ENCODE results near the gene NAP1L1.

The NAP1L1 gene

DNA sequence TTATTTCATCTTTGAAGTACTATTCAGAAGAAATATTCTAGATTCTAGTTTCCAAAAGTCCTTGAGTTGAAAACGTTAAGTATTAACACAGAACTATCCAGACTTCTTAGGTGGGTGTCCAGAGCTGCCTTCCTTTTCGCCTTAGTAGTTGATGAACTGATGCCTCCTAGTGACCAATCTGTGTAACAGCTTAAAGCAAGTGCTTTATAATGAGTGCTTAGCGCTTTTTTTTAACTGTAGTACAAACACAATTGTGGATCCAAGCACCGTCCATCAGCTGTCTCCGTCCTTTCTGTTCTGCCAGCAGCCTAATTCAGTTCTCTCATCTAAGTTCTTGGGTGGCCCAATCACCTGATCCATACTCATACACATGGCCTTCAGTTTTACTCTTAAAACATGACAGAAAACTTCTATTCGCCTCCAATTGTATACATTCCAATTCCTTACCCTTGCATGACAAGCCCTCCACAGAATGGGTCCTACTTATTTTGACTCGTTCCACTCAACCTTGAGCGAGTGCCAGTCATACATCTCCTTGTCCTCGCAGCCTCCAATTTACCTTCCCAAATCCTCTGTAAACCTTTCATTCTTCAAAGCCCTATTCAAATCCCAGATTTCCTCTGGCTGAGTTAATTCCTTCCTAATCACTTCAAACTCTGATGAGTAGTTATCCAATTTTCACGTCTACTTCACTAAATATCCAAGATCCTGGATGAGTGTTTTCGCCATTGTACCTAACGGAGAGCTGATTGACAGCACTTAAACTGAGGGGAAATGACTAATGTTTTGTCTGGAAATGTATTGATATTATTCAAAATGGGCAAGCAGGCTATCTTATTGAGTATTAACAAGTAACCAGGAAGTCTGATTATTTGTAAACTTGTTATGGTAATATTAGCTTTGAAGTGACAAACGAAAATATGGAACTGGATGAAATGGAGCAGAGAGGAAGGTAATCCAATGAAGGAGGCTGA lies 47.1 kb downstream of the NAP1L1 start:
- DNase-seq: peak; percentile 80

DNA sequence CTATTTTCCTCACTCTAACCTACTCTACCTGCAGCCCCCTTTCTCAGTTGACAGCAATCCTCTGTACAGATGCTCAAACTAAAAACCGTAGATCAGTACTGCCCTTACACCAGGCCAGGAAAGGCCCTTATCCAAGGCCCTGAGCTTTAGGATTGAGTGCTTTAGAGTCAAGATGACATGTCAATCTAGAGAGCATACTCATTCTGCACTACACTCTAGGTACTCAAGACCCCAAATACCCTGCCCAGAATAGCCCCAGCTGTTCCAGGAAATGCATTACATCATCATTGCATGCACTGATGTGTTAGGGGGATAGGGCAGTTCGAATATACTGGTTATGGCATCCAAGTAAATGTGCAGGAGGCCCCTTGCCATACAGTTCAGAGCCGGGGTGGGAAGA lies 49.4 kb downstream of the NAP1L1 start:
- DNase-seq: no peak

DNA sequence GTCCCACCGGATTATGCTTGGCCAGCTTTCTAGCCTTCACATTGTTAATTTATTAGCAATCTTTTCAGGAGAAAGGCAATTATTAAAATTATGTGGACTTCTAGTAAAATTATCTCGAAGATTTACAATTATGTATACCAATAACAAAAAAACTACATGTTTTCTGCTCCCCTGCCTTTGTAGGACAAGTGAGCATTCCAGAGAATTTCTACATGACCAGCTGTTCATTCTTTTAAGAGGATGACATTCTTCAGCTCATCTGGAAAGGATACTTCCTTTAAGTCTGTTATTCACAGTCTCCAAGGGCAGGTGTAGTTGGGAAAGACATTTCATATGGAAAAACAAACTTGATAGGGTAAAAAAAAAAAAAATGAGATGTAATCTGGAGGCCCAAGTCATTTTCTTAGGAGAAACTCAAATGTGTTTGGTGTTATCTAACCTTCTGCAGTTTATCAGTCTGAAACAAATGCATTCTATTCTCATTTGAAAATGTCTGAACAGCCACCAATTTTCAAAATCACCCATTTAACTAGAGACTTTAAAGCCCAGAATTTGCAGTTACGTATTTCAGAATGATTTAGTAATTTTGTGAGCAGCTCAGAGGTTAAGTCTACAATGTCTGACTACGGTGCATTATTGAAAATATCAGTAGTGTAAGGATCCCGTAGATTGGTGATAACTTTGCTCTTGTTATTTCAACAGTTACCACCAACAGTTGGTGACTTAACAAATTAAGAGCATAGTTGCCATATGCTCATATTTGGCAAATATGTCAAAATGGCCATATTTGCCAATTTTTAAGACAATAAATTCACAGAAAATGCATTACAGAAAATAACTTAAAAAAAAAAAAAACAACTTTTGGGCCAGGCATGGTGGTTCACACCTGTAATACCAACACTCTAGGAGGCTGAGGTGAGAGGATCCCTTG lies 51.1 kb downstream of the NAP1L1 start:
- no peak for DNase-seq

DNA sequence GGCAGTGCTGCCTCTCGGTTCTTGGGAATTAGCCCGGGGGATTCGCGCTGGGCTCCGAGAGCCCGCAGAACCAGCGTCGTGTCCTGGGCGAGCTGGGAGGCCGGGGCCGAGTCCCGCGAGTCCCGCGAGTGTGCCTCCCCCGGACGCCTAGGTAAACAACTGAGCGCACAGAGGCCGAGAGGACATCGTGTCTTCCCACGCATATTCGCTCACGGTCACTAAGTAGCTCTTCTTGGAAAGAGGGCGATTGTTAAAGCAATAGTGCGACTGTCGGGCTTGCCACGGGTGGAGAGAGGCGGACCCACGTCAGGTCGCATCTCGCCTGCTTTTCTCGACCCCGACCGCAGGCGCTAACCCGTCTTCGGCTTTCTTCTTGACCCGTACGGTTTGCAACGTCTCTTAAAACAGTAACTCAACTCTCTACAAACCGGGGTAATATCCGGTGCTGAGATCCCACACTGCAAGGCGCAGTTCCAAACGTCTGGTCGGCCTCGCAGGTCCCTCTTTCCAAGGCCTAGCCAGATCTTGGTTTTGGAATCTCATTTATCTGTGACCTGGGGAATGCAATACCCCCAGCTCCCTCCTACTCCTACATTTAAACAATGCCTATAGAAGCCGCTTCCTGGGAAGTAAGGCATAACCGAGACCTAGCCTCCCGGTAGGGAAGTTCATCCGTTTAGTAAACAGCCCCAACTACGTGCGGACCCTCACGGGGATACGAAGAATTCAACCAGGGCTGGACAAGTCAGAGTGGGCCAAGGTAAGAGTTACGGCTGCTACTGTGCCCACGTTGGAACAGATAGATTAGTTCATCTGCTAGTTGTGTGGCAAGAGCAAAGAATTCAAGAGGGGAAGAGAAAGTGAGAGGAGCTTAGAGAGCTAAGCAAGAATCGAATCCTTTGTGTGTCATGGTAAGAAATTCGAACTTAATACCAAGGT lies 52.2 kb downstream of the NAP1L1 start:
- DNase-seq: no peak

DNA sequence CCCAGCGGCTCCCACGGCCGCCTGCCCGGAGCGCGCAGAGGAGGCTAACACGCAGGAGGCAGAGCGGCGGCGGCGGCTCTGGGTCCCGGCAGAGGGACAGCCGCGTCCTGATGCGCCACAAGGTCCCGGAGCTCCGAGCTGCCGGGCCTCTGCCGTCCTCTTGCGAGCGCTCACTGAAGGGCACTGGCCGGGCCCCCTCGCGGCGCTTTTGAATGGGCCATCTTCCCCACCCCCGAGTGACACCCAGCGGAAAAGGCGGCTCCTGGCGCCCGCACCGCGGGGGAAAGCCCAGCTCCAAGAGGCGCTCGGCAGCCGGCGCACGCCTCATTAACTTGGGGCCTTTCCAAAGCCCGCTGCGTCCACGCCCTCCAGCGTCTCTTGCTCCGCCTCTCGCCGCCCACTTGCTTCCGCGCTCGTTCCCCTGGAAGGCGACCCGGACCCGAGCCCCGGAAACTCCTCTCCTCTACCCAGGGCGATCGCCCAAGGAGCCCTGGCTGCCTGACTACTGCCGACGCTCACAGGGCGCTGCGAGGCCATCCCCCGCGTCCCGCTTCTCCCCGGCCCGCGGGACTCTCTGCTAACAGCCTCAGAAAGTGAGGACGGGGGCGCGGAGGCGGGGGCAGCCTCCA lies 53.0 kb downstream of the NAP1L1 start, which contains the start of gene PHLDA1:
Gene PHLDA1 (minus strand): TSS at position 363 of the 629 bp plus-strand sequence.
- peak; percentile 91 for DNase-seq

DNA sequence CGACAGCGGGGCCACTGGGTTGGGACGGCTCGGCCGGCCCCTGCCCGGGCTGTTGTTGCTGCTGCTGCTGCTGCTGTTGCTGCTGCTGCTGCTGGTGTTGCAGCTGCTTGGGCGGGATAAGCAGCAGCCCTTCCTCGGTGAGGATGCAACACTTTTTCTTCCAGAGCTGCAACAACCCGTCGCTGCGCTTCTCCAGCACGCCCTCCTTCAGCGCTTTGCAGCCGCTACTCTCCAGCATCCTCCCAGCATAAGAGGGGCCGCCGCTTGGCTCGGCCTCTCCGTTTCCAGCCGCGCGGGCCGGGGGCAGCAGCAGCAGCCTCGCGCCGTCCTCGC lies 53.4 kb downstream of the NAP1L1 start:
- no peak for DNase-seq

DNA sequence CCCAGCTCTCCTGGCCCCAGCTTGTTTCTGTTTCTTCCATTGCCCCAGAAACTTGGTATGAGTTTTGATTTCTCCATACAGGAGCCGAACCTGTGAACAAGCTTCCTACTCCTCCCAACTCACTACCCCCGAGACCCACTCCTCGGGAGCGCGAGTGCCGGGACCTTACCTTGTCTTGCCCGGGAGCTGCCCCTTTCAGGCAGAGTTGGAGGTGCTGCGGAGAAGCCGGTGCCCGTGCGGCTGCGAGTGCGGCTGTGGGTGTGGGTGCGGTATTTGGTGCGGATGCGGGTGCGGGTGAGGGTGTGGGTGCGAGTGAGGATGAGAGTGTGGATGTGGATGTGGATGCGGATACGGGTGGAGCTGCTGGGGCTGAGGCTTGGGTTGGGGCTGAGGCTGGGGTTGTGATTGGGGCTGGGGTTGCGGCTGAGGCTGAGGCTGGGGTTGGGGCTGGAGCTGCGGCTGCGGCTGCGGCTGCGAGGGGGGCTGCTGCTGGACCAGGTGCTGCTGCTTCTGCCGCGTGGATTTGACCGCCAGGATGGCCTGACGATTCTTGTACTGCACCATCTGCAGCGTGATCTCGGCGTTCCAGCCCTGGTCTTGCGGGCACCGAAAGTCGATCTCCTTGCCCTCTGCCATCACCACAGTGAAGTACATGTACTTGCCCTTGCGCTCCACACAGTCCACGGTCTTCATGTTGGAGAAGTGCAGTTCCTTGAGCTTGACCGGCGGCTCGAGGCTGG lies 54.0 kb downstream of the NAP1L1 start:
- no peak for DNase-seq

DNA sequence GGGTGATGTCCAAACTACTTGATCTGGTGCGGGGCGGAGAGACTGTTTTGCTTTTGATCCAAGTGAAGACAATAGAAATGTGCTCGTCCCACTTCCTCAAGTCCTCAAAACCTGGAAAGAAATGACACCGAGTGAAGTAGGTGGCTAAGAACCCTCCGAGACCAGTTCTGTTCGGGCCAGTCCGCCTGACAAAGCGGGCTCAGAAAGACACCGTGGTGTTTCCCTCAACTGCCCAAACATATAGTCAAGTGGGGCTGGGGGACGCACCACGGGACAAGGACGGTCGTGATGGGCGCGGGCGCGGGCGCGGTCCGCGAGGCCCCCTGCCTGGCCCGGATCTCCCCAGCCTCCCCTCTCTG lies 54.5 kb downstream of the NAP1L1 start:
- no peak for DNase-seq

DNA sequence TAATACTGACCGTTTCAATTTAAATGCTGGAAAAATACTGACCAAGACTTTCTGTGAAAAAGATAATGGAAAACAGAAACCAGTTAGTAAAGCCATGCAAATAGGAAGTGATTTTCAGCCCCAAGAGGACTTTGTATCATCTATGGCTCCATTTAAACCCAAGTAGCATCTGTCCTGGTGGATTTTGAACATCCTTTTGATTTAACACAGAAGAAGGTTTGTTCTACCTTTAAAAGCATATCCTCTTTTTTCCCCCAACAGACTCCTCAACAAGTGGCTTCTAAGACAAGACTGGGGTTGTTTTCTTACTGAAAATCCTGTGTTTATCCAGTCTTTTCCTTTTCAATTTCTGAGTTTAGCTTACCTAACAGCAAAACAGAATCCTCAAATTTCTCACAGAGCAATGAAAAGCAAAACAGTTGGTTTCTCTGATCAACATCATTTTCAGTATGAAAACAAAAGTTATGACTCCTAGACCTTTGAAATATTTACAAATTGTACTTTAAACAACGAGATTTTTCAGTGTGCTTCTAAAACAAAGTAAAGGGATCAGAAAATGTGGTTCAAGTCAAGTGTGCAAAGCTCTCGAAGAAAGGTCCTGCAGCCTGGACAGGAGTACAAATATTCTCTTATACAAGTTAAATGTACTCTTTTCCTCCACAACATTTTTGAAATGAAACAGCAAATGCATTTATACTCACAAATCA lies 55.8 kb downstream of the NAP1L1 start:
- no peak for DNase-seq

DNA sequence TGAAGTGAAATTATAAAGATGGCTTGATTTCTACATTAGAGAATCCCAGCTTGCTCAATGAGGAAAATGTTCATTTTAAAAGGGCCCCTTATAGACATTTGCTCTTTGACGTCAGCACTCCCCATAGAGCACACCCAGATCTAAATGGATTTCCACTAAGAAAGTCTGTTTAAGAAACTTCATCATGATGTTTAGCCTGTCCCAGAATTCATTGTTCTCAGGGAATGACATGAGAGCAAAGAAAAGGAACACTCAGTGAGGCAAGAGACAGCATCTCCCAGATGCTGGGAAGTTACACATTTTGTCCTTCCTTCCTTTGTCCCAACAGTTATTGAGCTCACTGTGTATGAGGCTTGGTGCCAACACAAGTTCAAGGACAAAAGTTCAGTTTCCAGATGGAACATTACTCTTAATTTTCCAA lies 57.8 kb downstream of the NAP1L1 start:
- DNase-seq: no peak

DNA sequence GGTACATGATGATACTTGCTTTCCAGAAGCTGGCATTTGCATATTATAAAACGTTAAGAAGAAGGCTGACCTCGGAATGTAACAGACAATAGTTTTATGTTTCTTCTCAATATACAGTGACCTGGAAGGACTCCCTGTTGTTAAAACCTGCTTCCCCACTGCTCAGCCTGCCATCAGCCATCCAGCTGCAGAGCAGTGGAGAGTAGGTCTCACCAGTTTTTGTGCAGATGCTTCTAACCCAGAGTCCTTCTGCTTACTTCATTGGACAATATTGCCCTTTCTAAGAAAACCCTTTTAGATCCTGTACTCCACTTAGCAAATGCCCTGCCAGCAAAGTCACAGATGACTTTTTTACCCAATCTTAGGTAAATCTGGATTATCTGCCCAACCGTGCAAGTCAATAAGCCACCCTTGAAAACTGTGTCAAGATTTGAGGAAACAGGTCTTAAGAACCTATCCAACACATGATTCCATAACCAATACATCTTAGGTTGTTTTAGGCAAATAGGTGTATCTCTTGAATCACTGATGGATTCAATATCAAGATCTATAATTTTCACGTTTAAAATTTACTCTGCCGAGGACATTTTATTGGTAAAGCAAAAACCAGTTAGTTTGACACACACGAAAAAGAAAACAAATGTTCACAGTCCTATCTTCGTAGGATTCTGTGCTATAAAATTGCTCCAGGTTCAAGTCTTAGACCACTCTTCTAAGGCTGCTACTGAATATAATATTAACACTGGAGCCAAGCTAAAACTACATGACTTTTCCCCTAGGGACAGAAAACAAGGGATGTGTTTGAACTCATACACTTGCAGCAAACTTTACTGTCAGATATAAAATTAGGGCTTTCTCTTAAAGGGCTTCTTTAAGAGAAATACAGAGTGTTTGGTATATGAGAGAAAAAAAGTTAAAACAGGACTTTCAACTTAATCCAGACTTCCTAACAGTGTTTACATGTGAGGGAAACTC lies 58.6 kb downstream of the NAP1L1 start:
- no peak for DNase-seq

DNA sequence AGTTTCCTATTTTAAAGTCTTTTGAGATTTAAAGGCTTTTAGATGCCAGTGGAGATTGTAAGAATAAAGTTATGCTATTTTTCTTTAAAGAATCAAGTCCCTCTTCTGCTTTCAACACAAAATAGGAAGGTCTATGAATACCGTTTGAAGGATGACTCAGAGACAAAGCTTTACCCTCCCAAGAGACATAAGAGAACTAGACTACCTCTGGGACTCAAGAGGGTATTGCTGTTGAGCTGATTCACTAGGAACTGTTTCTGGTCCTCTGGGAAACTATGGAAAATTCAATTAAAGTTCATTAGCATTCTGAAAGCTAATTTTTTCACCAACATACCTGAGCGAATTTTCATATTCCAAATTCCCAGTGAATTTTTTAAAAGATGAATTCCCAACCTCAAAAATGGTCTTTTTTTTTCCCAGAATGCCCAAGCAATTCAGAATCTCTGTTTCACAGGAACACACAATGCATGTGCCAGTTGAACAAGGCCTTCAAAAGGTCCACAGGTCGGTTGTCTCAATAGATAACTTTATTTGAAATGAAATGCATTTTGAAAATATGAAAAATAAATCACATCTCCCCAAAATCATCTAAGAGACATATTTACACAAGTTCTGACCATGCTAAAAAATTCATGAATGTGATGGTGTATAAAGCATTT lies 59.4 kb downstream of the NAP1L1 start:
- DNase-seq: no peak

DNA sequence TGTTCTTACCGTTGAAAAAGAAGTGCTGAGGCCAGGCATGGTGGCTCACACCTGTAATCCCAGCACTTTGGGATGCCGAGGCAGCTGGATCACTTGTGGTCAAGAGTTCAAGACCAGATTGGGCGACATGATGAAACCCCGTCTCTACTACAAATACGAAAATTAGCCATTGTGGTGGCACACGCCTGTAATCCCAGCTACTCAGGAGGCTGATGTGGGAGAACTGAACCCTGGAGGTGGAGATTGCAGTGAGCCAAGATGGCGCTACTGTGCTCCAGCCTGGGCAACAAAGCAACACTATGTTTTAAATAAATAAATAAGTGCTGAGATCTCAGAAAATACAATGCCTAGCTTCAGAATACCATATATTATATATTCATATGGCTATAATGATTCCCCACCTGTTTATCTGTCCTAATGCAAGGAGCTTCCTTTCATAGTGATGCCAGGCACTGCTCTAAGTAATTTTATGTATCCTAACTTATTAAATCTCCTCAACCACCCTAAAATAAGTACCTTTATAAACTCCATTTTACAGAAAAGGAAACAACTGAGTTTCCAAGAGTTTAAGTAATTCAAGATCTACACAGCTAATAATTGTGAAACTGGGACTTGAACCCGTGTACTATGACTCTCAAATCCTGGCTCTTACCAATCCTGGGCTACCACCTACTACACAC lies 60.2 kb downstream of the NAP1L1 start:
- DNase-seq: no peak

DNA sequence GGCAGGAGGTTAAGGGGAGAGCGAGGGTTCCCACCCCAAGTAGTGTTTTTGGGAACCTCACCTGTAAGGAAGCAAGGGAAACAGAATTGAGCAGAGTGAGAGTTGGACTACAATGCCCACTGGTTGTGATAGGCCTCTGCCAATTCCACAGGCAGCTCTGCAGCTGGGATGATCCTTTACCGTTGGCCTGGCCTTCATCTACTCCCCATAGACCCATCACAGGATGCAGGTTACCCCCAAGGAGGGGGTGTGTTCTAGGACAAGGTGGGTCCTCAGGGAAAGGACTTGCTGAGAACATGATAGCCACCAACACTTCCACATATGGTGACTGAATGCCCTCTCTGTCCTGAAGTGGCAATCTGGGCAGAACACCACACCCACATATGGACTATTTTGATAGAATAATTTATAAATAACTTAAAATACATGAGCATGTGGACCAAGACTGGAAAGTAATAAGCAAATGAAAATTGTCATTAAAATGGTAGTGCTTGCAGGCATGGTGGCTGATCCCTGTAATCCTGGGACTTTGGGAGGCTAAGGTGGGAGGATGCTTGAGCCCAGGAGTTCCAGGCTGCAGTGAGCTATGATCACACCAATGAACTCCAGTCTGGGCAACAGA lies 61.3 kb downstream of the NAP1L1 start:
- DNase-seq: no peak

DNA sequence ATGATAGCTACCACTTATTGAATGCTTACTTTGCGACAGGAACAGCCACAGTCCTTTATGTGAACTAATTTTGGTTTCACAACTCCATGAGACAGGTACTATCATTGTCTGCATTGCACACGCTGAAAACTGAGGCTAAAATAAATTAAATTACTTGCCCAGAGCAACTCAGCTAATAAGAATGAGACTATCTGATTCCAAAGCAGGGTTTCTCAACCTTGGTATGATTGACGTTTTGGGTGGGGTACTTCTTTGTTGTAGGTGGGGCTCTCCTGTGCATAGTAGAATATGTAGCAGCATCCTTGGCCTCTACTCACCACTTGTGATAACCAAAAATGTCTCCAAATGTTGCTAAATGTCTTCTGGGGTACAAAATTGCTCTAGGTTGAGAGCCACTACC lies 62.0 kb downstream of the NAP1L1 start:
- DNase-seq: no peak

DNA sequence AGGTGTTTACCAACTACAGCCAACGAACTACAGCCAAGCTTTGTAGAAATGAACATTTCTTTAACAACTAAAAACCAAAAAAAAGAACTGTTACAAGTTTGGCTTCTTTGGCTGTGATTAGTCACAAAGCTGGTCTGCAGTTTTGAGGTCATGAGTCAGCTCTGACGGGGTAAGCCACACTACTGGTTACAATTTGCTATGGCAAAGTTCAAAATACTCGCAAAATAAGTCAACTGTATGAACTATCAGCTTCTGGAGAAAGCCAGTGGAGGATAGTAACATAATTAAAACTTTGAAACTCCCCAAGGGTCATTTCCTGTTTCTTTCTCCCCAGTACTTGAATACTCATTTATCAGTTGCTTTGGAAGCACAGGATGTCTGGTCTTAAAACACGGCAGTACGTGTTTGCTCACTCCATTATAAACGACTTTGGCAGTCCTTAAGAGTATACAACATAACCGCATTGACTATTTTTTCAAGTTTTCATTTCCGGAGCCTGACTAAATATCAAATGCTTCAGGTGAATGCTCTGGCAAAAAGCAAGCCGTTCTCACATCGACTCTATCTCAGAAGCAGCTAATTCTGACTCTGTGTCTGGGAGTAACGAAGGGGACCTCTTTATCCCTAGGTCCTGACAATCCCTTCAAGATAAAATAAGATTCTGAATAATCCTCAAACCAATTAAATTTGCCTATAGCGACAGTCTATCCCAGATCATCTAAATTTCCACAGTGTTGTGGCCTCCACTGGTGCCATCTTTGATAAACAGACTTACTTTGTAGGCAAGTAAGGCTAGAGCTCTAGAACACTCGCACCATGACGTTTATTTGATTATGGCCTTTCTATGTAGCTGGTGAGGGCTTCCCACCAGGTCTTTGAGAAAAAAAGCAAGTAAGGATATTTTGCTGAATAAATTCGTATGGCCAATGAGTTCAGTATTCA lies 63.5 kb downstream of the NAP1L1 start:
- no peak for DNase-seq

DNA sequence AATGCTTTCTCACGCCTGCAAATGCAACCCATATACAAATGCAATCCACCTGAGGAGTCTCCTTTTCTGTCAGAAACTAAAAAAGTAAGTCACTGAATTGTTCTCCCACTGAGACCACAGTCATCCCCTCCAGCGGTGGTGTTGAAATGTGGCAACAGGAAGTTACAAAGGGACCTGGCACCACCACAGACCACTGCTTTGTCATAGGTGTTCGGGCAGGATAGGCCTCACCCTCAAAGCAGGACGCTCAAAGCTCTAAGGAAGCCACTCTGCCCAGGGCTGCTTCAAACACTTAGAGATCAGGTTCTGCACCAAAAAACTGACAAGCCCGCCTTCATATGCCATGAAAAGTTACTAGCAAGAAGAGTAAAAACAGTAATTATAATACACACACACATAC lies 64.2 kb downstream of the NAP1L1 start:
- no peak for DNase-seq
